Aorta (tissue), 5 donors: ENCODE measurements around the gene OXGR1. TPM values are rescaled to one million over a fixed set of nuclear protein-coding genes. Genes with fewer than 3 reads are reported as not detected.
"Not testable (repeated sequence)": the region's sequence is repeated elsewhere in the genome, so short reads cannot be mapped to it uniquely, and the experiment has no call there.

ENCODE experiments used
- ATAC-seq: fragments of 200-7000 bp; cut with Tn5 transposase; one replicate; pipeline ENCODE4 v1.9.1; 2022; ENCODE audit warnings: moderate library complexity; ENCODE audit not compliant: low FRiP score
- DNase-seq, 2 donors: peaks; one replicate each; pipeline ENCODE4 v3.0.0-alpha.2; 2020
- H3K27ac ChIP-seq, 2 donors: one replicate each; pipeline ENCODE4 v1.5.1; 2013; ENCODE audit warnings: low read length in 2 of 2, mild to moderate bottlenecking in 2 of 2, moderate library complexity in 2 of 2, control low read depth in 1 of 2, inconsistent platforms in 1 of 2, low read depth in 1 of 2
- H3K27me3 ChIP-seq, 2 donors: one replicate each; pipeline ENCODE4 v1.6.1; 2013; ENCODE audit warnings: control low read depth in 1 of 2, low read length in 1 of 2, mild to moderate bottlenecking in 1 of 2, moderate library complexity in 1 of 2; ENCODE audit not compliant: insufficient read depth in 2 of 2, control insufficient read depth in 1 of 2
- H3K36me3 ChIP-seq, 2 donors: one replicate each; pipeline ENCODE4 v1.6.1; 2013; ENCODE audit warnings: control low read depth in 1 of 2, low read length in 1 of 2, mild to moderate bottlenecking in 1 of 2; ENCODE audit not compliant: insufficient read depth in 2 of 2, control insufficient read depth in 1 of 2
- H3K4me1 ChIP-seq, 2 donors: one replicate each; pipeline ENCODE4 v1.6.1; 2013; ENCODE audit warnings: low read length in 2 of 2, control low read depth in 1 of 2, mild to moderate bottlenecking in 1 of 2, moderate library complexity in 1 of 2; ENCODE audit not compliant: insufficient read depth in 2 of 2, control insufficient read depth in 1 of 2
- H3K4me3 ChIP-seq, 2 donors: one replicate each; pipeline ENCODE4 v1.5.1; 2013; ENCODE audit warnings: low read length in 2 of 2, control low read depth in 1 of 2, mild to moderate bottlenecking in 1 of 2
- H3K9me3 ChIP-seq: one replicate; pipeline ENCODE4 v1.6.1; 2013; ENCODE audit warnings: mild to moderate bottlenecking, low read length; ENCODE audit not compliant: control insufficient read depth
- WGBS, 2 donors: extraction: QIAGEN DNeasy Blood & Tissue Kit; methylation state at CpG; one replicate each; pipeline ENCODE4 v1.1.7; 2013; 5-methylcytosine and 5-hydroxymethylcytosine counted together
- intact Hi-C, 2 donors: fragments of 100-400 bp; cut with DNase I; formaldehyde crosslinking; loops; one replicate each; pipeline versions ENCODE4 v1.14.2 to v1.15.0; 2022
- polyA plus RNA-seq, 2 donors: library from polyadenylated mRNA; stranded (reverse); fragments of 200-250 nt; gene quantifications; one replicate each; pipeline ENCODE4 v1.2.3, GENCODE V29; 2013
- total RNA-seq, 2 donors: library from RNA; stranded (reverse); fragmentation: NEBNext Ultra II Directional; extraction: Animal tissue kit (Norgen Biotek cat#: 25700); gene quantifications; one replicate each; pipeline ENCODE4 v1.2.1, GENCODE V29; 2021
- donor health status: healthy with polysubstance abuse.
- donor health status: Bipolar disorder and iron deficiency.
- donor health status: DM: no; HTN: no; CAD: no.
- donor health status: DM: no; HTN: no; CAD: no.
- donor health status: DM: yes; HTN: yes; CAD: no.

Gene OXGR1
- total and polyA plus RNA-seq, 4 donors: 1.4 TPM; not detected in 3

DNA sequence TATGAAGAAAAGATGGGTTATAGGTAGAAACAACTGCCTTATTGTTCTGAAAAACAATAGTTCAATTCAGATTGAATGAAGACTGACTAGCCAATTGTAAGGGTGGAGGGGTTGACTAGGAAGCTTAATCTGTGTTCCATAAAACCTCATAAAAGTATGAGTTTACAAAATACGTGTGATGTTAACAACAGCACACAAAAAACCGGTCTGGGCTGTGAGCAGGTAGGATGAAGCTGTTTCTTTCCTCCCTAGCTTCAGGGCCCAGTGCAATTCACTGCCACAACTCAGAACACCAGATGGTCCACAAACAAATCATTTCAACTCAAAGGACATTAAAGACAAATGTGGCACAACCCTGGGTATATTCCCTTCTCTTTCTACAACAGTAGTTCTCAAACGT, 3.2 kb downstream of the OXGR1 start:
- Histone ChIP-seq H3K27ac (no peak overlapping the region), H3K36me3 (no peaks in the 10 kb centered on the region), H3K27me3 (no peaks in the 10 kb centered on the region), H3K4me3 (no peak overlapping the region), H3K9me3 (no peaks in the 10 kb centered on the region), H3K4me1 (no peaks in the 10 kb centered on the region)
- no peak for ATAC-seq
- WGBS, 2 donors: 61 to 66% methylated on average over 3 of the region's 3 CpGs
- no peak for DNase-seq
- intact Hi-C loops: no loop called here

DNA sequence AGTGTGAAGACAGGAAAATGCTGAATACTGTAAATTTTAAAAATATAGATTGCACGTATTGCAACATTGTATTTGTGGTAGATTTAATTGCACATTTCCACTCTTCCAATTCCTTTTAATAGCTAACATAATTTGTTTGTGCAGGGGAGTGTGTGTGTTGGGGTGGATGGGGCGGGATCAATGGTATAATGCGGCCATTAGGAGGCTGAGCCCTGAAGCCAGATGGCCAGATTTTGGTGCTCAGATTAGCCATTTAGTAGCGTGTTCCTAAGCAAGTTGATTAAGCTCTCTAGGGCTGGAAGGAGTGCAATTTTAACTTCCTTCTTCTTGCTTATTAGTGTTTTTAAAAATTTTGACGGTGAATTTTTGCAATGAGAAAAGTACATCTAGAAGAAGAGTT, 5.8 kb downstream of the OXGR1 start:
- Histone ChIP-seq H3K27me3 (no peaks in the 10 kb centered on the region), H3K36me3 (no peaks in the 10 kb centered on the region), H3K4me3 (no peak overlapping the region), H3K4me1 (no peaks in the 10 kb centered on the region), H3K9me3 (no peaks in the 10 kb centered on the region), H3K27ac (no peak overlapping the region)
- 82 to 85% methylated on average over 5 of the region's 5 CpGs for WGBS, 2 donors
- no peak for ATAC-seq
- intact Hi-C loops: no loop called here
- no peak for DNase-seq

DNA sequence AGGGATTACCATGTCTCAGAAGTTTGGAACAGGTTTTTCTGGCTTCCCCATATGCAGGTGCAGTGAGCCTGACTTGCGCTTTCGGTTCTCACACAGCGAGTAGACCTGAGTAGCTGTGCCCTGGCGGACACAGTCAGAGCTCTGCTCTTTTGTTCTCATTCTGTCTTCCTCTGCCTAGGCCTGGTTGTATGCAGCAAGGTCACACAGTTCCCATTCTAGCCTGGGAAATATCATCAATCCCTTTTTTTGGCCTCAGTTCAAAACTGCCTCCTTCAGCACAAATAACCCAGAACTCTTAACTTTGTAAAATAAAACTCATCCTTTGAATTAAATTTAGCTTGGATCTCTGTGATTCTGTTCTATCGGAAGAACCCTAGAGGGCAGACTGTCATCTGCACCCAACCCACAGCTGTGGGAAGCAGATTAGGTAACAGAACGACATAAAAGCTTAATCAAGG, 10.2 kb downstream of the OXGR1 start:
- Histone ChIP-seq H3K9me3 (no peaks in the 10 kb centered on the region), H3K27ac (no peak overlapping the region), H3K4me3 (no peak overlapping the region), H3K36me3 (no peaks in the 10 kb centered on the region), H3K4me1 (no peaks in the 10 kb centered on the region), H3K27me3 (no peaks in the 10 kb centered on the region)
- WGBS, 2 donors: 23 to 40% methylated on average over 6 of the region's 6 CpGs
- ATAC-seq (no peak), DNase-seq (no peak)
- intact Hi-C loops: no loop called here

DNA sequence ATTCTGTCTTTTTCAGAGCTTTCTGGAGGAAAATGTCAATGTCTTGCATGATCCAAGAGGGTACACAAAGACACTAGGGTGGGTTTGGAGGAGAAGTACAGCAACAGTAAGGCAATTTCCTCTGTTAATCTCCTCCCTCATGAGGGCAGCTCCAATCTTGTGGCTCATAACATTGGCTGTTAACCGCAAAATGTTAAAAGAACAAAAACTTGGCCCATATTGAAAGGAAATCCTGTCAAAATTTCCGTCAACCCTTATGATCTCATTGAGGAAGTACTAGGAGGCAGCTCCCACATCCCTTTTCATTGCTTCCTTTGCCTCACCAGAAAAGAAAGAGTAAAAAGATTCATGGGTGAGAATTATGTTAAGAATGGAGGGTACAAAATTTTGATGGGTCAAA, 11.6 kb downstream of the OXGR1 start:
- 39 to 44% methylated on average over 2 of the region's 2 CpGs for WGBS, 2 donors
- Histone ChIP-seq H3K4me1 (no peaks in the 10 kb centered on the region), H3K27ac (no peak overlapping the region), H3K36me3 (no peaks in the 10 kb centered on the region), H3K4me3 (no peak overlapping the region), H3K27me3 (peaks cover 0 to under 1% of the 10 kb centered on the region in 2 donors), H3K9me3 (peaks cover 3% of the 10 kb centered on the region)
- ATAC-seq (peak; percentile 56), DNase-seq (no peak)
- intact Hi-C loops: no loop called here

DNA sequence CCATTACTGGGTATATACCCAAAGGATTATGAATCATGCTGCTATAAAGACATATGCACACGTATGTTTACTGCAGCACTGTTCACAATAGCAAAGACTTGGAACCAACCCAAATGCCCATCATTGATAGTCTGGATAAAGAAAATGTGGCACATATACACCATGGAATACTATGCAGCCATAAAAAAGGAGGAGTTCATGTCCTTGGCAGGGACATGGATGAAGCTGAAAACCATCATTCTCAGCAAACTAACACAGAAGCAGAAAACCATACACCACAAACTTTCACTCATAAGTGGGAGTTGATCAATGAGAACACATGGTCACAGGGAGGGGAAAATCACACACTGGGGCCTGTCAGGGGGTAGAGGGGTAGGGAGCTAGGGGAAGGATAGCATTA, 14.4 kb downstream of the OXGR1 start:
- WGBS, 2 donors: 88 to 90% methylated on average over 1 of the region's 1 CpG
- H3K27me3 ChIP-seq, ATAC-seq, intact Hi-C loops, H3K27ac ChIP-seq, H3K4me3 ChIP-seq, DNase-seq, H3K4me1 ChIP-seq, H3K36me3 ChIP-seq: not testable (repeated sequence)
- peaks cover 10% of the 10 kb centered on the region for H3K9me3 ChIP-seq

DNA sequence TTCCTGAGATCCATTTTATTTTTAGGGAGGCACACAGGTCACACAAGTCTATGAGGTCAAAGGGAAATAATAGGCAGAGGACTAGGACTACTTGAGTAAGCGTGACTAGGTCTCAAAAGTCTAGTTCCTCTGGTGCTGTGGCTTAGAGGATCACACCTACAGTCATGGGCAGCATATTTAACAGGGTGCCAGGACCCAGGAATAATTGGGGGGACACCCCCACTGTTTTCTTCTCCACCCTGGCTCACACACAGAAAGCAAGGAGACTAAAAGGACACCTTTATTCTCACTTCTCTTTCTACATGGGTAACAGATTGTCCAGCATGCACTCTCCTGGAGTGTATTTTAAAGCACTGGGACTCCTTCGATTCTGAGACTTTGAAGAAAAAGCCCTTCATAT, 26.2 kb downstream of the OXGR1 start:
- H3K36me3 ChIP-seq: no peaks in the 10 kb centered on the region
- no peak overlapping the region for H3K27ac ChIP-seq
- H3K9me3 ChIP-seq: peaks cover 17% of the 10 kb centered on the region
- DNase-seq: no peak
- no peak overlapping the region for H3K4me3 ChIP-seq
- intact Hi-C loops: no loop called here
- peaks cover 0 to 5% of the 10 kb centered on the region in 2 donors for H3K27me3 ChIP-seq
- no peak for ATAC-seq
- H3K4me1 ChIP-seq: no peaks in the 10 kb centered on the region
- 79 to 85% methylated on average over 2 of the region's 2 CpGs for WGBS, 2 donors

DNA sequence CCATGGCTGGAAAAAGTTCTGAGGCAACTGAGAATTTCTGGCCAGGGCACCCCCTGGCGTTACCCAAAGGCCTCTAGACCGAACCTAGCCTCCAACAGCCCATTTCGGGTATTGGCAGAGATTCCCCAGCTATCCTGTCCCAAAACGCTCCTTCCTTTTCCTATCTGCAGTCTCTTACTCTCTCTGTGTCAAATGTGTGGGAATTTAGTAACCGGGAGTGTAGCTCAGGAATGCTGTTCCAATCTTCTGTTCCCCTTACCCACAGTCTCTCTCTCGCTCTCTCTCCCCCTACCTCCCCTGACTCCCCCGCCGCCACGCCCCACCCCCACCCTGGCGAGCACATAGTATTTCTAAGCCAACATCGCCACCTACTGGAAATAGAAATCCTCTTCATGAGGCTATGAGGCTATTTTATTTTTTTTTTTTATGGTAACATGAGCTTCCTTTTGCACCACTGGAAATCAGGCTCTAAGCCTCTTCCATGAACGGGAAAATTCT, 27.0 kb downstream of the OXGR1 start:
- ATAC-seq (no peak), DNase-seq (no peak)
- intact Hi-C loops: no loop called here
- Histone ChIP-seq H3K4me3 (no peak overlapping the region), H3K27ac (no peak overlapping the region), H3K36me3 (no peaks in the 10 kb centered on the region), H3K9me3 (peaks cover 17% of the 10 kb centered on the region), H3K27me3 (peaks cover 0 to 5% of the 10 kb centered on the region in 2 donors), H3K4me1 (no peaks in the 10 kb centered on the region)
- 77 to 86% methylated on average over 11 to 12 of the region's 12 CpGs for WGBS, 2 donors

DNA sequence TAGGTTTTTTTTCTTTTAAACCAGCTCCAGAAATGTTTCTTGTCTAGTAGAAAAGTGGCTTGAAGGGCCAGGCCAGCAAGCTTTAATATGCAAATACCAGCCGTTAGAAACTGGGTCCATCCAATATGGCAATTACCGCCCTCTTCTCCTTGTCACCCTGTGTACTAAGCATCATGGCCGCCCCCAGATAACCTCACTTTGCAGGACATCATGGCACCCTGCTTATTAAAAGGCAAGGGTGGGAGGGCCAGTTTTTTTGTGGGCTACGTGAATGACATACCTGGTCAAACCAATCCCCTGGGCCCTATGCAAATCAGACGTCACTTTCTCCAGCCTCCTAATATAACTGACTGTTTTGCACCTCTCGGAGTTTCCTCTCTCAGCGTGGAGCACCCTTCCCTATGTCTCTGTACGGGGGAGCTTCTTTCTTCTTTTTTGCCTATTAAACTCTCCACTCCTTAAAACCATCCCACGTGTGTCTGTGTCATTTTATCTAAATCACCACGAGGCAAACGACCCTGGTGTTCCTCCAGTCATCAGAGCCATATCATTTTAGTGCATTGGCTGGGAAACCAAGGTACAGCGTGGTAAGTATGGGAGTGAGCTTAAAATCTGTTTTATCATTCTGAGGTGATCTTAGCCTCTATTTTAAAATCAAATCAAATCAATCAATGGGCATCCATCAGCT, 27.7 kb downstream of the OXGR1 start:
- WGBS, 2 donors: 91 to 94% methylated on average over 12 of the region's 12 CpGs
- no peak for ATAC-seq
- Histone ChIP-seq H3K4me1 (no peaks in the 10 kb centered on the region), H3K27ac (no peak overlapping the region), H3K36me3 (no peaks in the 10 kb centered on the region), H3K9me3 (peaks cover 17% of the 10 kb centered on the region), H3K4me3 (no peak overlapping the region), H3K27me3 (peaks cover 0 to 5% of the 10 kb centered on the region in 2 donors)
- intact Hi-C loops: no loop called here
- DNase-seq: no peak

DNA sequence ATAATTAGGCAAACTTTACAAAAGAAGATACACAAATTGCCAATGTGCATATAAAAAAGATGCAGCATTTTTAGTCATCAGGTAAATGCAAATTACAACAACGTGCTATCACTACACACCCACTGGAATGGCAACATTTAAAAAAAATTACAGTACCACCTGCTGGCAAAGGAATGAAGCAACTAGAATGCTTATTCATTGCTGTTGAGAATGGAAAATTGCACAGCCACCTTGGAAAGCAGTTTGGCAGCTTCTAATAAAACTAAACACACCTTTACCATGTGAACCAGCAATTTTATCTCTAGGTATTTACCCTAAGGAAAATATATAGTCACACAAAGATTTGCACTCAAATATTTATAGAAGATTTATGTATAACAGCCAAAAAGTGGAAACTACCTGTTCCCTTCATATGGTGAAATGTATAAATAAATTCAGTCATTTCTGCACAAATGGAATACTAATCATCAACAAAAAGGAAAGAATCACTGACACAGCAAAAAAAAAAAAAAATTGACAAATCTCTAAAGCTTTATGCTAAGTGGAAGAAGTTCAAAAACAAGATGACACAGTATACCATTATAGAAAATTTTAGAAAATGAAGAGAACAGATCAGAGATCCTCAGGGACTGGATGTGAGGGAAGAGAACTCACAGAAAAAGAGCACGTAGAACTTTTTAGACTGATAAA, 30.3 kb downstream of the OXGR1 start:
- no peaks in the 10 kb centered on the region for H3K36me3 ChIP-seq
- H3K27ac ChIP-seq: no peak overlapping the region
- no peaks in the 10 kb centered on the region for H3K4me1 ChIP-seq
- no peak for ATAC-seq
- peaks cover 12% of the 10 kb centered on the region for H3K9me3 ChIP-seq
- no peaks in the 10 kb centered on the region for H3K27me3 ChIP-seq
- WGBS, 2 donors: 67 to 76% methylated on average over 2 of the region's 2 CpGs
- intact Hi-C loops: no loop called here
- no peak overlapping the region for H3K4me3 ChIP-seq
- DNase-seq: no peak
